ENCODE data around the gene TAF1. TPM values are rescaled to one million over a fixed set of nuclear protein-coding genes. Genes with fewer than 3 reads are reported as not detected.

TAF1 gene
- polyA plus RNA-seq, 3 donors, result 4.0 to 19.7 (median 5.2) TPM

GRCh38 chrX:71514367-71515037, 148.3 kb downstream of the TAF1 start:
- Mint-ChIP-seq H3K27me3 (ENCODE audit: low read depth in 3 of 3) (no peaks in the 10 kb centered on the region), H3K4me1 (peaks cover 13% of the 10 kb centered on the region), H3K4me3 (peak overlapping the region; percentile 70 to 87), H3K27ac (peak overlapping the region; percentile 54 to 87 (median 75)), H3K36me3 (no peaks in the 10 kb centered on the region), H3K9me3 (peaks cover 0 to 9% (median 3%) of the 10 kb centered on the region in 7 donors)
- intact Hi-C loops (cut with micrococcal nuclease), result no loop called here
- Histone ChIP-seq H3K9me3 (replicated peaks in 1 of 2; ENCODE audit: control insufficient read depth in 1 of 2, insufficient read depth in 1 of 2, low read length in 2 of 2) (no peaks in the 10 kb centered on the region), H3K4me3 (replicated peaks in 1 of 3; ENCODE audit: low read depth in 2 of 3, low read length in 3 of 3) (peak overlapping the region in 2 of 3 experiments; percentile 28 to 54), H3K27me3 (ENCODE audit: control insufficient read depth in 2 of 2, insufficient read depth in 2 of 2, low read length in 2 of 2) (no peaks in the 10 kb centered on the region), H2AFZ (ENCODE audit: insufficient read depth, low read depth, low read length, poor library complexity, severe bottlenecking) (peak overlapping the region; percentile 70), H3K4me1 (ENCODE audit: control insufficient read depth in 1 of 2, insufficient read depth in 2 of 2, low read length in 2 of 2) (peaks cover 6 to 15% of the 10 kb centered on the region in 2 donors), H3K4me2 (replicated peaks; ENCODE audit: extremely low read depth, low read length, poor library complexity, severe bottlenecking) (peak overlapping the region; percentile 45), H3K79me2 (ENCODE audit: insufficient read depth, low read length) (no peaks in the 10 kb centered on the region), H3K9ac (ENCODE audit: insufficient read depth, low read length, poor library complexity, severe bottlenecking) (no peak overlapping the region), H3K36me3 (replicated peaks in 1 of 2; ENCODE audit: control insufficient read depth in 1 of 2, insufficient read depth in 2 of 2, low read length in 2 of 2) (no peaks in the 10 kb centered on the region), H3K27ac (ENCODE audit: low read depth in 1 of 2, low read length in 2 of 2) (peak overlapping the region in 1 of 2 donors; percentile 66), H4K20me1 (ENCODE audit: insufficient read depth, low read length) (no peaks in the 10 kb centered on the region)
- DNase-seq, result peak; percentile 12 to 48 (median 33)
- no peak for TF ChIP-seq CTCF (IDR thresholded peaks at IDR 0.05)
- WGBS (ENCODE audit: insufficient coverage), result 0% methylated on average over 1 of the region's 5 CpGs

- TF ChIP-seq CTCF (IDR thresholded peaks at IDR 0.05), result no peak
- Histone ChIP-seq H3K27me3 (ENCODE audit: control insufficient read depth in 2 of 2, insufficient read depth in 2 of 2, low read length in 2 of 2) (no peaks in the 10 kb centered on the region), H3K36me3 (replicated peaks in 1 of 2; ENCODE audit: control insufficient read depth in 1 of 2, insufficient read depth in 2 of 2, low read length in 2 of 2) (no peaks in the 10 kb centered on the region), H2AFZ (ENCODE audit: insufficient read depth, low read depth, low read length, poor library complexity, severe bottlenecking) (no peak overlapping the region), H3K4me1 (ENCODE audit: control insufficient read depth in 1 of 2, insufficient read depth in 2 of 2, low read length in 2 of 2) (peaks cover 6 to 15% of the 10 kb centered on the region in 2 donors), H3K9me3 (replicated peaks in 1 of 2; ENCODE audit: control insufficient read depth in 1 of 2, insufficient read depth in 1 of 2, low read length in 2 of 2) (no peaks in the 10 kb centered on the region), H3K27ac (ENCODE audit: low read depth in 1 of 2, low read length in 2 of 2) (peak overlapping the region in 1 of 2 donors; percentile 66), H3K9ac (ENCODE audit: insufficient read depth, low read length, poor library complexity, severe bottlenecking) (no peak overlapping the region), H4K20me1 (ENCODE audit: insufficient read depth, low read length) (no peaks in the 10 kb centered on the region), H3K79me2 (ENCODE audit: insufficient read depth, low read length) (no peaks in the 10 kb centered on the region), H3K4me3 (replicated peaks in 1 of 3; ENCODE audit: low read depth in 2 of 3, low read length in 3 of 3) (peak overlapping the region in 1 of 3 experiments; percentile 54), H3K4me2 (replicated peaks; ENCODE audit: extremely low read depth, low read length, poor library complexity, severe bottlenecking) (peak overlapping the region; percentile 45)
- peak overlapping the region in 2 of 7 donors; percentile 75 to 78 for H3K27ac Mint-ChIP-seq
- peak overlapping the region; percentile 70 to 87 for H3K4me3 Mint-ChIP-seq
- DNase-seq, result no peak
- no CpG with 5 or more reads among the region's 2 CpGs for WGBS (ENCODE audit: insufficient coverage)
- peaks cover 0 to 9% (median 3%) of the 10 kb centered on the region in 7 donors for H3K9me3 Mint-ChIP-seq
- H3K4me1 Mint-ChIP-seq, result peaks cover 13% of the 10 kb centered on the region
- H3K36me3 Mint-ChIP-seq, result no peaks in the 10 kb centered on the region
- H3K27me3 Mint-ChIP-seq (ENCODE audit: low read depth in 3 of 3), result no peaks in the 10 kb centered on the region
- intact Hi-C loops (cut with micrococcal nuclease), result no loop called here
Measured at GRCh38 chrX:71515038-71515396, 148.9 kb downstream of the TAF1 start.

Small RNA genes within 50 kb of the gene (small RNA-seq; reads per million reads assigned to genes)
- gene AL590762.4 (ENCODE audit: insufficient read length, low read depth) (not detected), gene RF00019 (ENCODE audit: insufficient read length, low read depth) (not detected)

Other genes with a start within 250 kb of the TAF1 start
- 10 to 100 TPM in 1 of 3 donors, 1 to 10 TPM in 2; 2.4 to 17.8 (median 5.0) TPM for gene MED12, start 247.8 kb upstream of the TAF1 start, polyA plus RNA-seq
- gene NLGN3, start 221.5 kb upstream of the TAF1 start, polyA plus RNA-seq, result under 1 TPM in 2 of 3 donors, not detected in 1; 0.05 to 0.80 TPM
- not detected for gene GJB1, start 143.1 kb upstream of the TAF1 start, polyA plus RNA-seq
- 10 to 100 TPM in 1 of 3 donors, 1 to 10 TPM in 2; 3.9 to 13.2 (median 4.8) TPM for gene ZMYM3, start 112.2 kb upstream of the TAF1 start, polyA plus RNA-seq
- 100 to 1,000 TPM; 111 to 133 (median 122) TPM for gene NONO, start 82.7 kb upstream of the TAF1 start, polyA plus RNA-seq
- gene ITGB1BP2, start 64.6 kb upstream of the TAF1 start, polyA plus RNA-seq, result 1 to 10 TPM in 1 of 3 donors, not detected in 2; 1.2 TPM
- gene OGT, start 166.7 kb downstream of the TAF1 start, polyA plus RNA-seq, result 100 to 1,000 TPM in 1 of 3 donors, 10 to 100 TPM in 2; 11.7 to 310 (median 14.0) TPM
- gene GCNA, start 212.1 kb downstream of the TAF1 start, polyA plus RNA-seq, result 1 to 10 TPM in 1 of 3 donors, under 1 TPM in 2; 0.26 to 4.7 (median 0.27) TPM

Measured in CD14-positive monocyte (primary cell).